ELF-1 (cell line): ENCODE results near the gene C5.

Experiments used
- DNase-seq: peaks from one replicate; pipeline ENCODE4 v3.0.0-alpha.2; 2016; ENCODE audit warnings: low read depth, low spot score

Gene C5

DNA sequence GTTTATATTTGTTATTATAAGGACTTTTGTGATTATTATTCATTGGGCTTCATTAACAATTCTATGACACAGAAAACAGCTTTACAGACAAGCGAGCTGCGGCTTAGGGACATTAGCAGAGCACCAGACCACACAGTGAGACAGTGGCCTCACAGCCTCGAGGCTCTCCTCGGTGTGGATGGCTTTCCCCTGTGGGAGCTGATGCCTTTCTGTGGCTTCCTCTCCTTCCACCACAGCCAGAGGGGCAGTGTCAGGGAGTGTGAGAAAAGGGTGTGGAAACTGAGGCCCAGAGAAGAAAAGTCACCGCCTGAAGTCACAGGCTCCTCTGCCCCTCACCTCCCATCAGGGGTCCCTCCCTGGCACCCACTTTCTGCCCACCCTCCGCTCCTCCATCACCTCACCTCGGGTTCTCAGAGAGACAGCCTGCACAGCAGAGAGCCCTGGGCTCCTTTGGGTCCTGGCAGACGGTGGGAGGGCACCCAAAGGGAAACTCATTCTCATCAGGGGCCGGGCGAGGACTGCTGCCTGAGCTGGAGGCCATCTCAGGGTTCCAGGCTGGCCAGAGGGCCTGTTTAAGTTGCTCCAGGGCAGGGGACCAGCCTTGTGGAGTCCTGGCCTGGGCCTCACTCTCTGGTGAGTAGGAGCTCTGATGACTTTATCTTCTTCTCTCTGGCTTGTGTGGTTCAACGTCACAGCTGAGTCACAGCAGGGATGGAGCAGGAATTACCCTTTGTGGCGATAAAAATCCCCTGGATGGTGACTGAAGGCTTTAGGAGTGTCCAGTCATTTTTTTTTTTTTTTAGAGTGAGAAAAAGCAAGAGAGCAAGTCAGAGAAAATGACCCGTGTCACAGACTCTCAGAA is 124.3 kb downstream of the C5 start:
- DNase-seq = peak; percentile 20

DNA sequence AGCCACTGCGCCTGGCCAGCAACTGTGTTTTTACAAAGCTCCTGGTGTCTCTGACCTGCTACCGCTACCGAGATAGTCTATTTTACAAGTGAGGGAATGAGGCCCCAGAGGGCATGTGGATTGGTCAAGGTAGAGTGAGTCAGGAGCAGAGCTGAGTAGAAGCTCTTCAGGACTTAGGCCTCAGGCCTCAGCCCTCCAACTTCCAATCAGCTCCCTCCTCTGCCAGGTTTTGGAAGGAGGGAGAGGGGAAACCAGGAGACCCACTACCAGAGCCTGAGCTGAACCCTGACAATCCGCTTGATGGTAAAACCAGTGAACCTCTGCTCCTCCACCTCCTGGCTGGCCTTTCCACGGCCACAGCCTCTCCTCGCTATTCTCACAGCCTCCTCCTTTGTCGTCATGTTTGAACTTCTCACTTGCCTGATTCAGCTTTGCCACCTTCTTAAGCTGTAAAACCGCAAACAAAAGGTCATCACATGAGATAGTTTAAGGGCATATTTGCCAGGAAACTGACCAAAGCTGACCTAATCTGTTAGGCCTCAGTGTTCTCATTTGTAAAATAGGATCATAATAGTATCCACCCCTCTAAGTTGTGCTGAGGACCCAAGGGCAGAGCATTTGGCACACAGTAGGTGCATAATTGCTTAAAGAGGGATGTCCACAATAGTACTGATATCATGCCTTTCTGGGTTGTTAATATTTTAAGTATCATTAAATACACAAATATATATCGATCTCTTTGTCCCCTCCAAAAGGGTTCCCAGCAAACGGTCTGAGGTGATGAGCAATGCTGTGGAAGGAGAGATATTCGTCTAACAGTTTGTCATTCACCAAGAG is 125.2 kb downstream of the C5 start:
- peak; percentile 64 for DNase-seq

DNA sequence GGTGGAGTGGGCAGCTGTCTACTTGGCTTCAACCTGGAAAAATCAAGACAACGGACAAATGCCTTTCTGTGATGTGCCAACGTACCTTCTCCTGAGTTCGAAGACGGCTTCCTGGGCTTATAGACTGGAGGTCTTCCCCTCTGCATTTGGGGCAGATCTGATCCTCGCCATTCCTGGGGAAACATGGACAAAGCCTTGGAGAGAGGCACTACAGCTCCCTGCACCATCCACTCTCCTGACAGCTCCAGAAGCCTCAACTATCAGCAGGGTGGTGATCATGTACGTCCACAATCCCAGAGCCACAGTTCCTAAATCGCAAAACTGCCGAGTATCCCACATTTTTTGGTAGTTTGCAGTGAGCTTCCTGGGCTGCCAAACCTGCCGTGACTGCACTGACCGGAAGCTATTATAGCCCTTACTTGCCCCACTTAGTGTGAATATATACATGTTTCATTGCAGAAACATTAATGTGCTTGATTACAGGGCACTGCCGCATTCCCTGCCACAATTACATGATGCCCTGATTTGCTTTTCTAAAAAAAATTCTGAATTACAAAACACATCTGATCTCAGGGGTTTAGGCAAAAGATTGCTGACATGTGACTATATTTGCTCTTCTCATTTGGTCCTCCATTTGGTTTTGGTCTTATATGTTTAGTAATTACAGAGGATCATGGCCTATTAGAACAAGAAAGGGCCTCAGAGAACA is 126.3 kb downstream of the C5 start:
- no peak for DNase-seq

DNA sequence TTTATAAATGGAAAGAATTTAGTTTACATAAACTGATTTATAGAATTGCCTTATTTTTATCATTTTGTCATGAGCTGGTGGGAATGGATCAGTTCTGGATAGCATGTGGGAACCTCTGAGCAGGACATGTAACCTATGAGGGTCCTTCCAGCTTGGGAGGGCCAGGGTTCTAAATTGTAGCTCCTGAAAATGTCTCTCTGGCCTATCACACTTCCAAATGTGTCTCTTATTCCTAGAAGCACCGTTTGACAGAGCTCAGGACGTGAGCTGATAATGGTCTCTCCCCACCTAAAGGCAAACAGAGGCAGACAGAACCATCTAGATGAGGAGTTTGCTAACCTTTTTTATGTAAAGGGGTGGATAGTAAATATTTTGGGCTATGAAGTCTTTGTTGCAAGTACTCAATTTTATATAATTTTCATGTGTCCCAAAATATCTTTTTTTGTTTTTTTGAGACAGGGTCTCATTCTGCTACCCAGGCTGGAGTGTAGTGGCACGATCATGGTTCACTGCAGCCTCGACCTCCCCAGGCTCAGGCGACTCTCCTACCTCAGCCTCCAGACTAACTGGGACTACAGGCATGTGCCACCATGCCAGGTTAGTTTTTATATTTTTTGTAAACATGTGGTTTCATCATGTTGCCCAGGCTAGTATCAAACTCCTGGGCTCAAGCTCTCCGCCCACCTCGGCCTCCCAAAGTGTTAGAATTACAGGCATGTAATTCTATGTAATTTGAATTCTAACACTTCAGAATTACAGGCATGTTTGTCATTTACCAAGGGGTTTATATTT is 127.5 kb downstream of the C5 start:
- no peak for DNase-seq

DNA sequence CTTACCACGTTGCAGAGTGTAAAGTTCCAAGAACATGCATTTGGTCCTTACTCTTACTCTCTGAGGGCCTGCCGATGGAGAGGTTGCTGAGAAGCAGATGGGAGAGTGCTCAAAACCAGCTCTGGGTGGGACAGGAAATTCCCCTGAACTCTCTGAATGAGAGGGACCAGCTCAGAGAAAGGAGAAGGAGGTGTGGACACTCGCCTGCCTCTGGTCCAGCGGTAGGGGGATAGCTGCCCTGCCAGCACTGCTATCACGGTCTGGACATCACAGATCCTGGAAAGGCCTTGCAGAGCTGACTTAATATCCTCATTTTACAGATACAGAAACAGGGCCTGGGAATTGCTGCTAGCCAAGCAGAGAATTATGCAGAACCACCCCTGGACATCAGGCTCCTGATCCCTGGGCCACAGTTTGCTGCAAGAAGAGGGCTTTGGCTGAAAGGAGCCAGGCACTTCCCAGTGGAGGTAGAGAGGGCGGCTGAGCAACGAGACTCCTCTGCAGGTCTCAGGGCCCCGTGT is 128.4 kb downstream of the C5 start:
- DNase-seq = no peak

DNA sequence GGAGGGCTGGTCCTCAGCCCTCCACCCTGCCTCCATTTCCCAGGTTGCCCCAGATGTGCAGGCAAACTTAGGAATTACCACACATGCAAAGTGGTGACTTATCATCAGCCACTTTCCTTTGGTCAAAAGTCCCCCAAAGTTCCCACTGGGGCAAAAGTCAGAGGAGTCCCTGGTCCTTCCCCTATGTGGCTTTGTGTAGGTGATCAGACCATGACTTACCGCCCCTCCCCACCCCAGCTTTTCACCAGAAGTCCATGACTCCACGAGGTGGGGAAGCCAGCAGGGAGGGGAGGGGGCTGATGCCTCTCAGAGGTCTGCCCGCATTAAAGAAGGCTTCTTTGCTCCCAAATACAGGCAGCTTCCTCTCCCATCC is 129.3 kb downstream of the C5 start:
- no peak for DNase-seq

DNA sequence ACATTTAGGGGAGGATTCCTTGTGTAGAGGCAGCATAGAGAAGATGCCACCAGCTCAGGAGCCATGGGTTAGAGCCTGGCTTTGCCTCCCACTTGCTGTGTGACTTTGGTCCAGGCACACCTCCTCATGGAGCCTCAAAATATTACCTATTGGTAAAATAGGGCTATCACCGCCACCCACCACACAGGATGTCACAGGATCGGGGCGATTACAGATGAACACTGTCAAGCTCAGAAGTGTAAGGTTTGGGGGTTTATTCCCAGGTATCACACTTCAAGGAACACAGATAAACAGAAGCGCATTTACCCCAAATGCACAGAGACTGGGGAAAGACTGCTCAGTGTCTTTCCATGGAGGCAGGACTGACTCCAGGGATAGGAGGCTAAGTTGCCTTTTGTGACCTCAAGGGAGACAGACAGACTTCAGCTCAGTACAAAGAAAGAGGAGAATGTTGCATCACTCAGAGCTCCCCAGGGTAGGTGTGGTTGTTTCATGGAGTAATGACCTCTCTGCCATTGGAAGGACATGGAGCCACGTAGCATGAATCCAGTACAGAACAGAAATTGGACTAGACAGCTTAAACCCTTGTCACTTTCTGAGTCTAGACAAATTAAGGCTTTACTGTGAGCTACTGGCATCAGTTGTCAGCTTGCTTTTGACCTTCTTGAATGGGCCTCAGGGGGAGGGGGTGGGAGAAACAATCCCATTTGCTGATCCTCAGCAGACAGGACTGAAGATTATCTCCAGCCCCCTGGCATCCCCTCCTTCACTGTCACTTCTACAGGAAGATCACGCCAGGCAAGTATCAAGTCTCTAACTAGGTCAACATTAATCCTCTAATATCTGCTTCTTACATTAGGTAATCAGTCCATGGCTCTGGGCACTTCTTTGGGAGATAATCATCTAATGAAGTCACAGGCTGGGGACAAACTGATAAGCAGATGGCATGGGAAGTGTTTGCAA is 130.0 kb downstream of the C5 start:
- DNase-seq = no peak

DNA sequence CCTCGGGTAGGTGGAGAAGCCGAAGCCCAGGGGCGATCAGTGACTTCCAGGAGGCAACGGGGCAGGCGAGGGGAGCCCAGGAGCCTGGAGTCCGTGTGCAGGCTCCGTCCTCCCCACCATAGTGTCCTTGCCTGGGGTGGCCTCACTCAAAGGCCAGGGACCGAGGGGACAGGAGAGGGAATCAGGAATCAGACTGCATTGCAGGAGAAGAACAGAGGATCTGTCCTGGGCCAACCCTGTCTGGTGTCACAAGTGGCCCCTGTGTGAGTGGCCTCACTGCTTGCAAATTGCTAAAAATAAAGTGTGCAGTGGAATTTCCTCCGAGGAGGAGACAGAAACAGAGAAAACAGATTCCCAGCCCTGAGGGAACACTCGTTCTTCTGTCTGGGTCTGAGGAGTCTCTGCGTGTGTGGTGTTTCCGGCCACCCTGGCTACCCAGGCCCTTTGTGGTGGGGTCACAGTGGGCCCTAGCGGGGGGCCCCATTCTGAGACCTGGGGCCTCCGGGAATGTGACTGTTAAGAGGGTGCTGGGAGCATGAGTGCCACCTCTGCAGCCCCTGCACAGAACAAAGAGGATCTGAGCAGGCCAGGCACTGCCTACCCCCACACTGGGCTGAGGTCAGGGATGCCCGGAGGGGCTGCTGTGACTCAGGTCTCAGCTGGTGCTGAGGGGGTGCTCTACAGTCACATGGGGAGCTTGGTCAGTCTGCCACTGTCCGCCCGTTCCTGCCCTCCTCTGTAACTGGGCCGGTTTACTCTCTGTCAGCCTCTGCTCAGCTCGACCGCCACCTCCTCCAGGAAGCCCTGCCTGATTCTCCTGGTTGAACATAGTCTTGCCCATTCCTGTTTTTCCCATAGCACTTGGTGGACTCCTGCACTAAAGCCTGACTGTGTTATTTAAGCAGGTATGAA is 130.9 kb downstream of the C5 start:
- no peak for DNase-seq

DNA sequence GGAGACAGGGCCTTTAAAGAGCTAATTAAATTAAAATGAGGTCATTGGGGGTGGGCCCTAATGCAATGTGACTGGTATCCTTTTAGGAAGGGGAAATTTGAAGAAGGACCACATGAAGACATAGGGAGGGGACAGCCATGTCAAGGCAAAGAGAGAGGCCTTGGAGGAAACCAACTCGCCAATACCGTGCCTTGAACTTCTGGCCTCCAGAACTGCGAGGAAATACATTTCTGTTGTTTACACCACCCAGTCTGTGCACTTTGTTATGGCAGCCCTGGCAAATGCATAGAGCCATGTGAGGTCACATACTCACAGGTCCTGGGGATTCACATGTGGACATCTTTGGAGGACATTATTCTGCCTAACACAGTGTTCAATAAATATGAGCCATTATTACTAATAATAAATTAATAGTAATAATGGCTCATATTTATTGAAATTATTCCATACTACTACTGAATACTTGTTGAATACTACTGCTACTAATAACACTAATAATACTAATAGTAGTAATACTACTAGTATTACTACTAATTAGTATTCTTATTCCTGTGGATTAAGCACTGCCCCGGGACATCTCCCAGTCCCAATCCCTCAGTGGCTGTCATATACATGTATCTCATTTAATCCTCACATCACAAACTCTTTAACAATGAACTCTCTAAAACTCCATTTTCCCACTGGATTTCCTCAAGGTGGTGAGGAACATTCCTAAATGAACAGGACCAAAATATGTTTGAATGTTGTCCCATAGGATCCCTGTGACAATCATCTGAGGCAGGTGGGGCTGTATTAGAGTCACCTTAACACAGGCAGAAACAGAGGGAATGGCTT is 131.9 kb downstream of the C5 start:
- no peak for DNase-seq

DNA sequence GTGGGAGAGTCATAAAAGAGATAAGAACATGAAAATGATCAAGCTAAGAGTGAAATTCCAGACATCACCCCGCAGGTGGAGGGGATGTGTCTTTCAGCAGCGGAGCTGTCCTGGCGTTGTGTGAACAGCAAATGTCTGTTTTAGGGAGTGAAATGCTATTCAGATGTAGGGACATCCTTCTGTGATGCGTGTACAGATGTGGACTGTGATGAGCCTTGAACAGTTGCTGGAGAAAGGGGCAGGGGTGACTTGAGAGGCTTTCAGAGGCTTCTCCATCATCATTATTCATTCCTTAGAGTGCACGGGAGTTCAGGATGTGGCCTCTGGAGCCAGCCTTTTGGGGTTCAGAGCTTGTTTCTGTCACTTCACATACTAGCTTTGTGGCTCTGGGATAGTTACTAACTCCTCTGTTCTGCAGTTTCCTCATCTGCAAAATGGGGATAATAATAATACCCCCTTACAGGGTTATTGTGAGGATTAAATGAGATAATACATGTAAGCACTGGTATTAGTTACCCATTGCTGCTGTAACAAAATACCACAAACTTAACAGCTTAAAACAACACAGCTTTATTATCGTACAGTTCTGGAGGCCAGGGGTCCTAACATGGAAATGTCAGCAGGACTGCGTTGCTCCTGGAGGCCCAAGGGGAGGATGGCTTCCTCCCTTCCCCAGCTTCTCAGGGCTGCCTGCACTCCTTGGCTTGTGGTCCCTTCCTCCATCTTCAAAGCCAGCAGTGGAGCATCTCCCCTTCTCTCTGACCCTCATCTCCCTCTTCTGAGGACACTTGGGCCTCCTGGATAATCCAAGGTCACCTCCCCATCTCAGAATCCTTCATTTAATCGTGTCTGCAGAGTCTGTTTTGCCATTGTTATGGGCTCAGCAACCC is 132.8 kb downstream of the C5 start:
- DNase-seq = no peak

DNA sequence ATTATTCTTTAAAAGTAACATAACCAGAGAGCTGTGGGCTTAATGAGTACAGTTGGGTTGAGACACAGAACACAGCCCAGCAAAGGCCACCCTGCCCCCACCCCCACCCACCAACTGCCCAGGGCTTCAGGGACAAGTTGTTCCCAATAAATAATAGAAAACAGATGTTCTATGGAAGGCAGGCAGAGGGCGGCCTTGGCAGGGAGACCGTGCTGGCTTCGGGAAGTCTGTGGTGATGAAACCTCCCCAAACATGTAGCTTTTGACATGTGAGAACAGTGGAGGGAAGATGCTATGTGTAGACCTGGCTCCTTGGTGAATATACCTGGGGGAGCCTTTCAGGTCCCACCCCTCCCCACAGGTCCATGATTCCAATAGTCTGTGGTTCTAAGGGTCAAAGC is 133.5 kb downstream of the C5 start:
- no peak for DNase-seq

DNA sequence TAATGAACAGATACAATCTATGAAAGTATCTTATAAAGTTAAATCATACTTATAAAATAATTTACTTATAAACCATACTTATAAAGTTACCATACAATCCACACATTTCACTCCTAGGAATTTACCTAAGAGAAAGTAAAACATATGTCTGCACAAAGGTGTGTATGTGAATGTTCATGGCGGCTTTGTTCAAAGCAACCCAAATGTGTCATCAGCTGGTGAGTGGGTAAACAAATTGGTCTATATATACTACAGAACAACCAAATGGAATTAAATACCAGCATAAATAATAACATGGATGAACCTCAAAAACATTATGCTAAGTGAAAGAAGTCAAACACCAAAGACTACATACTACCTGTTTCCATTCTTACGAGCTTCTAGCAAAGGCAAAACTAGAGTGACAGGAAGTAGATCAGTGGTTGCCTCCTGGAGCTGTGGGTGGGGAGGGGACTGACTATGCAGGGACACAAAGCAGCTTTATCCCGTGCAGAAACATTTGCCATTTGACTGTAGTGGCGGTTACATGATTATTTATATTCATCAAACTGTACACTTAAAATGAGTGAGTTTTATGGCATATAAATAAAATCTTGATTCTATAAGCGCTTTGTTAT is 134.1 kb downstream of the C5 start:
- no peak for DNase-seq

DNA sequence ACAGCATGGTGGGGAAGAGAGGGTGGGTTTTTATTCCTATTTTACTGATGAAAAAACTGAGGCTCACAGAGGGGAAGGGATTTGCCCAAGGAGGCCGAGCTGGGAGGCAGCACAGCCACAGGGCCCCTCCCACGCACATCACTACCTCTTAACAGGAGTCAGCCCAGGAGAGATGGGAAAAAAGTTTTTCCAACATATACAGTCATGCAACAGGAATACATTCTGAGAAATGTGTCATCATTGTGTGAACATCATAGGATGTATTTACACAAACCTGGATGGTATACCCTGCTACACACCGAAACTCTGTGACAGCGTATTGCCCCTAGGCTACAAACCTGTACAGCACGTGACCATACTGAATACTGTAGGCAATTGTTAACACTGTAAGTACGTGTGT is 135.1 kb downstream of the C5 start:
- DNase-seq = no peak

DNA sequence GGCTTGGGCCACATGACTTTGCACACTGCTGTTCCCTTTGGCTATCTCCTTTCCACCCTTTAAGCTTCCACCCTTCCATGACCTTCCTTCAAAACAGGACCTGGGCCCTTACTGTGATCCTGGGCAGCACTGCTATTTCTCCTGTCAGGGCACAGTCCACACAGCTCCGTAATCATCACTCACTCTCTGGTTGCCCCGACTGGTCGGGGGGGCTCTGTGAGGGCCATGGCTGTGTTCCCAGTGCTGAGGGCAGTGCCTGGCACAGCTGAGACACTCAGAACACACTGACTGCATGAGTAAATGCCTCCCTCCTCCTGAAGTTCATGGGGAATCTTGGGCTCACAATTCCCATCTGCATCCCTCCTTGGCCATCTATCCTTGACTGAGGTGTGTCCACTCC is 135.7 kb downstream of the C5 start:
- DNase-seq = no peak

DNA sequence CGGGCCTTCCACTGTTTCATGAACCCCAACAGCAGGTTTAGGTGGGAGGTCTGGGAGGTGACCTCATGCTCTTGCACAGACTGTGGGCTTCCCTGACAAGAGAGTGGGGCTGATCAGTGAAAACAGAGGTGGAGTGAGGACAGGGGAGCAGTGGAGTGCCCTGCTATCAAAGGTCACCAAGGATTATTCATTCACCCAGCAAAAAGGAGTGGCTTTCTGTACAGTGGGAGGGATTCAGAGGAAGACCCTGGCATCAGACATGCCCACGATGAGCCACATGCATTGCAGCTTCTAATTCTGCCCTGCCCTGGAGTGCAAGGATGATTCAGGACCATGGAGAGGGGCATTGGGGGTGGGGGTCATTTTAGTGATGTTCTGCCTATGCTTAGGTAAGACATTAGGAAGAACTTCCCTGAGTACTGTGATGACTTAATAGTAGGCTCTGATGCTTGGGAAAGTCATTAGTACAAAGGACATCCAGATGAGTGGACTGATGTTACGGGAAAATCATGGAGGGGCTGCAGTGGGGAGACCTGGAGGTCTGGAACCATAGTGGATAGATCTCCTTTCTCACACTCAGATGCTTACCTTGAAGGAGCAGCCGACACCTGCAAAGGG is 136.3 kb downstream of the C5 start:
- DNase-seq = no peak

DNA sequence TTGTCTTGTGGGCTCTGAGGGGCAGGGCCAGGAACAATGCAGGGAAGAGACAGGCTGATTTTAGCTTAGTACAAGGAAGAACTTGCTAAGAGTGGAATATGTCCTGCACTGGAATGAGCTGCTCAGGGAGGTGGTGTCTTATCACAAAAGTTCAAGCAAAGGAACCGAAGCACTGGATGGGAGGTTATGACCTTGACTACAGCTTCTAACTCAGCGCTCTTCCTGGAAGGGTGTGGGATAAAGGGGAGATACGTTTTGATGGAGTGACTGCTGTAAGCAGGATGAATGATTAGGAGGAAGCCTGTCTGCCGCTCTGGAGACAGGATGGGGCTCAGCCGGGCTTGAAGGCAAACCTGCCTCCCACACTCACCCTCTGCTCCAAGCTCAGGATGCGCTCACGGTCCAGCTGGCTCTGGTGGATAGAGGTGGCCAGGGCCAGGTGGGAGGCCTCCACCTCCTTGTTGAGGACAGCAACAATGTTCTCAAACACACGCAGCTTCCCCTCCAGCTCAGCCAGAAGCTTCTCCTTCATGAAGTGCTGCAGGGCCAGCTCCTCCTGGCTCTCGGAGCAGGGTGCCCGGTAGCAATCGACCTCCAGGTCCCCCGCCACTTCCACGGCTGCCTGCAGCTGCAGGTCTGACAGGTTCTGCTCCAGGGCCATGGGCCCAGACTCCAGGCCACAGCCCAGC is 137.0 kb downstream of the C5 start:
- DNase-seq = no peak
